ENCODE results near the gene OR10G4. TPM values are rescaled to one million over a fixed set of nuclear protein-coding genes. Genes with fewer than 3 reads are reported as not detected.

Gene OR10G4
- total RNA-seq, 1 experiment from 2014 or later: not detected

DNA sequence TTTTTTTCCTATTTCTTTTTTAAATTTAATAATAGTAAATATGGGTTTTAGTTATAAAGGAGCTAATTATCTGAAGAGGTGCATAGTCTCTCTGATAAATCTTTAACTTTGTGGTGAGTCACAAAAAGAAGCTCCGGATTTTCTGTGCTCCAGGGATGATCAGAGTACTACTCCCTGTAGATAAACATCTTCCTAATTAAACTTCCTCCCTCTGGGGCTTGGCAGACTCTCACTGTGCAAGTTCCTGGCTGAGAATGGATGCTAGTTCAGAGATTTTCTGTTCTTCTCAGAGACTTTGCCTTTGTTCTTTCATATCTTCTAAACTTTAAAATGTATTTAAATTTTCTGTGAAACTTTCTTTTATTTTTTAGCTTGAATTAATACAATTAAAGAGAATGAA, 28.5 kb downstream of the OR10G4 start, which contains the start of gene OR10G7 (continued):
- no peak for TF ChIP-seq YY1 (IDR thresholded peaks at IDR 0.05; ENCODE audit: extremely low read depth, insufficient replicate concordance, low read depth, low read length)
- no peak for TF ChIP-seq SIN3A (IDR thresholded peaks at IDR 0.05; ENCODE audit: low read depth)

GRCh38 chr11:124043420-124043819, 30.6 kb downstream of the OR10G4 start:
- no peaks in the 10 kb centered on the region for H3K36me3 ChIP-seq (ENCODE audit: control insufficient read depth in 1 of 2, insufficient read depth in 2 of 2, low read length in 2 of 2)
- ChIA-PET POLR2A (no interaction called here), RAD21 (ENCODE audit: low non-redundant PET in 1 of 2, low total read pairs in 2 of 2, uncharacterized antibody in 2 of 2, unreplicated experiment in 2 of 2) (no interaction called here), CTCF (no interaction called here)
- H3K9me2 ChIP-seq (ENCODE audit: insufficient read depth): no peaks in the 10 kb centered on the region
- intact Hi-C loops (cut with micrococcal nuclease): no loop called here
- ATAC-seq (no peak), DNase-seq (ENCODE audit: low read depth, low spot score) (no peak)
- H3K9ac ChIP-seq (ENCODE audit: low read length): no peak overlapping the region
- TF ChIP-seq TCF7L2 (IDR thresholded peaks at IDR 0.05; ENCODE audit: borderline replicate concordance, extremely low read depth, insufficient read depth, insufficient read length) (no peak), FOSL1 (IDR thresholded peaks at IDR 0.05; ENCODE audit: low read depth) (no peak), YY1 (IDR thresholded peaks at IDR 0.05; ENCODE audit: extremely low read depth, insufficient replicate concordance, low read depth, low read length) (no peak), RAD21 (IDR thresholded peaks at IDR 0.05; ENCODE audit: low read depth) (no peak), CEBPB (IDR thresholded peaks at IDR 0.05; ENCODE audit: low read depth) (no peak), ZFX (IDR thresholded peaks at IDR 0.05) (no peak), POLR2AphosphoS5 (IDR thresholded peaks at IDR 0.05; ENCODE audit: low read depth, low read length) (no peak), JUND (IDR thresholded peaks at IDR 0.05) (no peak), ATF3 (IDR thresholded peaks at IDR 0.05) (no peak), SRF (IDR thresholded peaks at IDR 0.05; ENCODE audit: low read depth) (no peak), EGR1 (IDR thresholded peaks at IDR 0.05; ENCODE audit: low read depth) (no peak), ZNF274 (IDR thresholded peaks at IDR 0.05; ENCODE audit: low read depth, low read length) (no peak)
- TF ChIP-seq, protein P1, sequence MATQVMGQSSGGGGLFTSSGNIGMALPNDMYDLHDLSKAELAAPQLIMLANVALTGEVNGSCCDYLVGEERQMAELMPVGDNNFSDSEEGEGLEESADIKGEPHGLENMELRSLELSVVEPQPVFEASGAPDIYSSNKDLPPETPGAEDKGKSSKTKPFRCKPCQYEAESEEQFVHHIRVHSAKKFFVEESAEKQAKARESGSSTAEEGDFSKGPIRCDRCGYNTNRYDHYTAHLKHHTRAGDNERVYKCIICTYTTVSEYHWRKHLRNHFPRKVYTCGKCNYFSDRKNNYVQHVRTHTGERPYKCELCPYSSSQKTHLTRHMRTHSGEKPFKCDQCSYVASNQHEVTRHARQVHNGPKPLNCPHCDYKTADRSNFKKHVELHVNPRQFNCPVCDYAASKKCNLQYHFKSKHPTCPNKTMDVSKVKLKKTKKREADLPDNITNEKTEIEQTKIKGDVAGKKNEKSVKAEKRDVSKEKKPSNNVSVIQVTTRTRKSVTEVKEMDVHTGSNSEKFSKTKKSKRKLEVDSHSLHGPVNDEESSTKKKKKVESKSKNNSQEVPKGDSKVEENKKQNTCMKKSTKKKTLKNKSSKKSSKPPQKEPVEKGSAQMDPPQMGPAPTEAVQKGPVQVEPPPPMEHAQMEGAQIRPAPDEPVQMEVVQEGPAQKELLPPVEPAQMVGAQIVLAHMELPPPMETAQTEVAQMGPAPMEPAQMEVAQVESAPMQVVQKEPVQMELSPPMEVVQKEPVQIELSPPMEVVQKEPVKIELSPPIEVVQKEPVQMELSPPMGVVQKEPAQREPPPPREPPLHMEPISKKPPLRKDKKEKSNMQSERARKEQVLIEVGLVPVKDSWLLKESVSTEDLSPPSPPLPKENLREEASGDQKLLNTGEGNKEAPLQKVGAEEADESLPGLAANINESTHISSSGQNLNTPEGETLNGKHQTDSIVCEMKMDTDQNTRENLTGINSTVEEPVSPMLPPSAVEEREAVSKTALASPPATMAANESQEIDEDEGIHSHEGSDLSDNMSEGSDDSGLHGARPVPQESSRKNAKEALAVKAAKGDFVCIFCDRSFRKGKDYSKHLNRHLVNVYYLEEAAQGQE (IDR thresholded peaks at IDR 0.05; ENCODE audit: low read depth): no peak
- TF ChIP-seq, protein P2, sequence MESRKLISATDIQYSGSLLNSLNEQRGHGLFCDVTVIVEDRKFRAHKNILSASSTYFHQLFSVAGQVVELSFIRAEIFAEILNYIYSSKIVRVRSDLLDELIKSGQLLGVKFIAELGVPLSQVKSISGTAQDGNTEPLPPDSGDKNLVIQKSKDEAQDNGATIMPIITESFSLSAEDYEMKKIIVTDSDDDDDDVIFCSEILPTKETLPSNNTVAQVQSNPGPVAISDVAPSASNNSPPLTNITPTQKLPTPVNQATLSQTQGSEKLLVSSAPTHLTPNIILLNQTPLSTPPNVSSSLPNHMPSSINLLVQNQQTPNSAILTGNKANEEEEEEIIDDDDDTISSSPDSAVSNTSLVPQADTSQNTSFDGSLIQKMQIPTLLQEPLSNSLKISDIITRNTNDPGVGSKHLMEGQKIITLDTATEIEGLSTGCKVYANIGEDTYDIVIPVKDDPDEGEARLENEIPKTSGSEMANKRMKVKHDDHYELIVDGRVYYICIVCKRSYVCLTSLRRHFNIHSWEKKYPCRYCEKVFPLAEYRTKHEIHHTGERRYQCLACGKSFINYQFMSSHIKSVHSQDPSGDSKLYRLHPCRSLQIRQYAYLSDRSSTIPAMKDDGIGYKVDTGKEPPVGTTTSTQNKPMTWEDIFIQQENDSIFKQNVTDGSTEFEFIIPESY (IDR thresholded peaks at IDR 0.05; ENCODE audit: extremely low read depth, insufficient replicate concordance, low read length): no peak
- TF ChIP-seq, protein P3, sequence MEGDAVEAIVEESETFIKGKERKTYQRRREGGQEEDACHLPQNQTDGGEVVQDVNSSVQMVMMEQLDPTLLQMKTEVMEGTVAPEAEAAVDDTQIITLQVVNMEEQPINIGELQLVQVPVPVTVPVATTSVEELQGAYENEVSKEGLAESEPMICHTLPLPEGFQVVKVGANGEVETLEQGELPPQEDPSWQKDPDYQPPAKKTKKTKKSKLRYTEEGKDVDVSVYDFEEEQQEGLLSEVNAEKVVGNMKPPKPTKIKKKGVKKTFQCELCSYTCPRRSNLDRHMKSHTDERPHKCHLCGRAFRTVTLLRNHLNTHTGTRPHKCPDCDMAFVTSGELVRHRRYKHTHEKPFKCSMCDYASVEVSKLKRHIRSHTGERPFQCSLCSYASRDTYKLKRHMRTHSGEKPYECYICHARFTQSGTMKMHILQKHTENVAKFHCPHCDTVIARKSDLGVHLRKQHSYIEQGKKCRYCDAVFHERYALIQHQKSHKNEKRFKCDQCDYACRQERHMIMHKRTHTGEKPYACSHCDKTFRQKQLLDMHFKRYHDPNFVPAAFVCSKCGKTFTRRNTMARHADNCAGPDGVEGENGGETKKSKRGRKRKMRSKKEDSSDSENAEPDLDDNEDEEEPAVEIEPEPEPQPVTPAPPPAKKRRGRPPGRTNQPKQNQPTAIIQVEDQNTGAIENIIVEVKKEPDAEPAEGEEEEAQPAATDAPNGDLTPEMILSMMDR (IDR thresholded peaks at IDR 0.05 in 2 of 3, conservative IDR thresholded peaks at IDR 0.05 in 1 of 3; ENCODE audit: borderline replicate concordance in 1 of 3, insufficient read depth in 1 of 3, low read depth in 2 of 3, low read length in 2 of 3): no peak
- no peak overlapping the region for H3K27ac ChIP-seq (ENCODE audit: low read depth, low read length)
- no peaks in the 10 kb centered on the region for H3K9me3 ChIP-seq (ENCODE audit: control insufficient read depth in 1 of 2, insufficient read depth in 1 of 2, low read depth in 1 of 2, low read length in 2 of 2)
- H3K4me3 ChIP-seq (replicated peaks in 1 of 2; ENCODE audit: low read depth in 1 of 2, low read length in 2 of 2): no peak overlapping the region
- H3K27me3 ChIP-seq (ENCODE audit: insufficient read depth, low read length): peaks cover 5% of the 10 kb centered on the region; the same call in 1 of the 2 replicates
- H3K79me2 ChIP-seq (ENCODE audit: insufficient read depth, low read length): no peaks in the 10 kb centered on the region
- BruUV-seq (replicated peaks): no TSS peak
- no peak overlapping the region for H3K4me2 ChIP-seq (ENCODE audit: low read length)
- H2AFZ ChIP-seq (ENCODE audit: low read depth, low read length, poor library complexity, severe bottlenecking): no peak overlapping the region
- H4K20me1 ChIP-seq (ENCODE audit: insufficient read depth): no peaks in the 10 kb centered on the region
- H3K4me1 ChIP-seq (ENCODE audit: control insufficient read depth in 1 of 2, insufficient read depth in 2 of 2, low read length in 2 of 2): no peaks in the 10 kb centered on the region

All from HCT116 (cell line).